Cardiac muscle cell (in vitro differentiated cells and primary cell): ENCODE data around the gene DPYSL5. TPM values are rescaled to one million over a fixed set of nuclear protein-coding genes. Genes with fewer than 3 reads are reported as not detected.

Experiments
- DNase-seq, 2 donors: peaks; one replicate each; pipeline versions ENCODE4 v3.0.0 to v3.0.0-alpha.2; 2010 to 2017; ENCODE audit warnings: low read depth in 1 of 2, low spot score in 1 of 2
- H3K27ac ChIP-seq: fragments of 200-600 bp; sonication (generic); 2 replicates; pipeline ENCODE4 v1.5.1; 2016
- H3K27me3 ChIP-seq: fragments of 200-600 bp; sonication (generic); 2 replicates; pipeline ENCODE4 v1.6.0; 2016; ENCODE audit warnings: control low read depth
- H3K36me3 ChIP-seq: fragments of 200-600 bp; sonication (generic); 2 replicates; pipeline ENCODE4 v1.5.1; 2016; ENCODE audit warnings: control low read depth
- H3K4me1 ChIP-seq: fragments of 200-600 bp; sonication (generic); 2 replicates; pipeline ENCODE4 v1.8.1; 2017; ENCODE audit warnings: low read depth, mild to moderate bottlenecking, mixed run types
- H3K4me3 ChIP-seq: fragments of 200-600 bp; sonication (generic); 2 replicates; pipeline ENCODE4 v1.5.1; 2016; ENCODE audit warnings: mild to moderate bottlenecking
- H3K9me3 ChIP-seq: fragments of 200-600 bp; sonication (generic); 2 replicates; pipeline ENCODE4 v1.5.1; 2017; ENCODE audit warnings: low read depth, mild to moderate bottlenecking, control low read depth
- CTCF ChIP-seq: IDR thresholded peaks from 2 replicates; pipeline ENCODE4 v1.5.1; 2012; ENCODE audit warnings: low read depth, mild to moderate bottlenecking, low read length
- polyA plus RNA-seq: library from polyadenylated mRNA; unstranded; fragments of >200 nt; fragmentation: Nextera tagmentation; extraction: Ambion mirVana; gene quantifications from 2 replicates; pipeline ENCODE4 v1.2.1, GENCODE V29; 2016
- total RNA-seq: library from RNA; depleted of rRNA; stranded (reverse); fragments of >200 nt; gene quantifications from 2 replicates; pipeline ENCODE4 v1.2.3, GENCODE V29; 2016

Gene DPYSL5
- total and polyA plus RNA-seq, 2 experiments from 2014 or later, result 4.1 to 5.6 TPM

- DNase-seq, result peak in 1 of 2 donors; percentile 83
- Histone ChIP-seq H3K36me3 (no peaks in the 10 kb centered on the region), H3K27ac (no peak overlapping the region), H3K4me1 (no peaks in the 10 kb centered on the region), H3K9me3 (no peaks in the 10 kb centered on the region), H3K4me3 (no peak overlapping the region), H3K27me3 (no peaks in the 10 kb centered on the region)
- no peak for TF ChIP-seq CTCF
Observed at GRCh38 chr2:26988058-26988860, 140.3 kb downstream of the DPYSL5 start.

GRCh38 chr2:26989156-26989555, 141.2 kb downstream of the DPYSL5 start:
- peak in 1 of 2 donors; percentile 25 for DNase-seq
- H3K9me3 ChIP-seq, result no peaks in the 10 kb centered on the region
- H3K27ac ChIP-seq, result no peak overlapping the region

GRCh38 chr2:26991717-26992116, 143.8 kb downstream of the DPYSL5 start:
- Histone ChIP-seq H3K4me3 (no peak overlapping the region), H3K9me3 (no peaks in the 10 kb centered on the region), H3K27ac (no peak overlapping the region), H3K27me3 (no peaks in the 10 kb centered on the region), H3K36me3 (no peaks in the 10 kb centered on the region), H3K4me1 (no peaks in the 10 kb centered on the region)
- no peak for DNase-seq
- no peak for TF ChIP-seq CTCF

More at GRCh38 chr2:26989156-26989555, 141.2 kb downstream of the DPYSL5 start:
- Histone ChIP-seq H3K4me3 (no peak overlapping the region), H3K36me3 (no peaks in the 10 kb centered on the region), H3K4me1 (no peaks in the 10 kb centered on the region), H3K27me3 (no peaks in the 10 kb centered on the region)
- TF ChIP-seq CTCF, result no peak

GRCh38 chr2:26993768-26994167, 145.8 kb downstream of the DPYSL5 start:
- no peaks in the 10 kb centered on the region for H3K4me1 ChIP-seq
- H3K4me3 ChIP-seq, result no peak overlapping the region
- H3K36me3 ChIP-seq, result no peaks in the 10 kb centered on the region
- H3K27me3 ChIP-seq, result no peaks in the 10 kb centered on the region
- no peak for TF ChIP-seq CTCF
- H3K27ac ChIP-seq, result no peak overlapping the region
- no peaks in the 10 kb centered on the region for H3K9me3 ChIP-seq
- peak in 1 of 2 donors; percentile 34 for DNase-seq

- TF ChIP-seq CTCF, result no peak
- Histone ChIP-seq H3K4me1 (no peaks in the 10 kb centered on the region), H3K27ac (no peak overlapping the region), H3K36me3 (no peaks in the 10 kb centered on the region), H3K27me3 (no peaks in the 10 kb centered on the region), H3K9me3 (no peaks in the 10 kb centered on the region), H3K4me3 (no peak overlapping the region)
- DNase-seq, result no peak
Observed at GRCh38 chr2:26994983-26995382, 147.1 kb downstream of the DPYSL5 start.
